Endothelial cell (in vitro differentiated cells): Measurements from ENCODE around the gene CACNB4. TPM values are rescaled to one million over a fixed set of nuclear protein-coding genes. Genes with fewer than 3 reads are reported as not detected.
A peak's percentile ranks its signal among the peaks of the same experiment; 100 is the strongest.
"Not testable (repeated sequence)": the region's sequence is repeated elsewhere in the genome, so short reads cannot be mapped to it uniquely, and the experiment has no call there.

Source experiments
- DNase-seq: peaks from one replicate; pipeline ENCODE4 v3.0.0; 2021; ENCODE audit warnings: low spot score
- H3K27ac Mint-ChIP-seq: one replicate; pipeline ENCODE4 v1.8.0; 2021; ENCODE audit warnings: mixed read lengths, inconsistent platforms; ENCODE audit not compliant: unreplicated experiment
- H3K27me3 Mint-ChIP-seq: one replicate; pipeline ENCODE4 v1.8.0; 2021; ENCODE audit warnings: mild to moderate bottlenecking, moderate library complexity, mixed read lengths, inconsistent platforms; ENCODE audit not compliant: unreplicated experiment
- H3K36me3 Mint-ChIP-seq: one replicate; pipeline ENCODE4 v1.8.0; 2021; ENCODE audit warnings: mild to moderate bottlenecking, low read depth, mixed read lengths, inconsistent platforms; ENCODE audit not compliant: unreplicated experiment
- H3K4me1 Mint-ChIP-seq: one replicate; pipeline ENCODE4 v1.8.0; 2021; ENCODE audit warnings: mild to moderate bottlenecking, mixed read lengths, inconsistent platforms; ENCODE audit not compliant: unreplicated experiment
- H3K4me3 Mint-ChIP-seq: one replicate; pipeline ENCODE4 v1.8.0; 2021; ENCODE audit warnings: mild to moderate bottlenecking, mixed read lengths, inconsistent platforms; ENCODE audit not compliant: unreplicated experiment
- H3K9me3 Mint-ChIP-seq: one replicate; pipeline ENCODE4 v1.8.0; 2021; ENCODE audit warnings: mixed read lengths, inconsistent platforms; ENCODE audit not compliant: unreplicated experiment
- CTCF ChIP-seq: fragments of 200-600 bp; sonication (generic); IDR thresholded peaks from one replicate; pipeline ENCODE4 v1.5.0; 2021; ENCODE audit warnings: antibody characterized with exemption; ENCODE audit not compliant: unreplicated experiment
- total RNA-seq: library from RNA; stranded (reverse); fragmentation: NEBNext Ultra II Directional; extraction: Animal tissue kit (Norgen Biotek cat#: 25700); gene quantifications from one replicate; pipeline ENCODE4 v1.2.1, GENCODE V29; 2021; ENCODE audit not compliant: unreplicated experiment

CACNB4 gene
- total RNA-seq, 1 donor from 2014 or later = 1.5 TPM

GRCh38 chr2:152012697-152013096 is 86.1 kb downstream of the CACNB4 start:
- Mint-ChIP-seq H3K4me1 (no peaks in the 10 kb centered on the region), H3K27ac (no peak overlapping the region), H3K27me3 (peaks cover 2% of the 10 kb centered on the region), H3K4me3 (no peak overlapping the region), H3K36me3 (no peaks in the 10 kb centered on the region), H3K9me3 (no peaks in the 10 kb centered on the region)
- DNase-seq = no peak
- no peak for TF ChIP-seq CTCF

GRCh38 chr2:152011724-152012123 is 87.1 kb downstream of the CACNB4 start:
- Mint-ChIP-seq H3K9me3 (no peaks in the 10 kb centered on the region), H3K4me1 (no peaks in the 10 kb centered on the region), H3K27ac (no peak overlapping the region), H3K27me3 (peaks cover 2% of the 10 kb centered on the region), H3K36me3 (no peaks in the 10 kb centered on the region), H3K4me3 (no peak overlapping the region)
- no peak for TF ChIP-seq CTCF
- DNase-seq = no peak

- no peak for TF ChIP-seq CTCF
- H3K27ac Mint-ChIP-seq = no peak overlapping the region
These were observed 93.2 kb downstream of the CACNB4 start for GRCh38 chr2:152005607-152006006.

GRCh38 chr2:152003283-152003682 is 95.6 kb downstream of the CACNB4 start:
- H3K27ac Mint-ChIP-seq, H3K4me1 Mint-ChIP-seq, H3K36me3 Mint-ChIP-seq, H3K27me3 Mint-ChIP-seq, DNase-seq, H3K4me3 Mint-ChIP-seq, H3K9me3 Mint-ChIP-seq: not testable (repeated sequence)

More at GRCh38 chr2:152005607-152006006, 93.2 kb downstream of the CACNB4 start:
- H3K4me3 Mint-ChIP-seq = no peak overlapping the region
- no peaks in the 10 kb centered on the region for H3K9me3 Mint-ChIP-seq
- no peaks in the 10 kb centered on the region for H3K36me3 Mint-ChIP-seq
- H3K4me1 Mint-ChIP-seq = no peaks in the 10 kb centered on the region
- H3K27me3 Mint-ChIP-seq = peaks cover 3% of the 10 kb centered on the region
- DNase-seq = no peak

GRCh38 chr2:151999053-151999452 is 99.8 kb downstream of the CACNB4 start:
- Mint-ChIP-seq H3K4me1 (no peaks in the 10 kb centered on the region), H3K4me3 (no peak overlapping the region), H3K9me3 (no peaks in the 10 kb centered on the region), H3K27me3 (peaks cover 3% of the 10 kb centered on the region), H3K36me3 (no peaks in the 10 kb centered on the region), H3K27ac (no peak overlapping the region)
- DNase-seq = peak; percentile 70
- TF ChIP-seq CTCF = peak; percentile 82
